B cell (primary cell): ENCODE measurements around the gene CCBE1.

Experiments
- CTCF ChIP-seq: fragments of 200-600 bp; IDR thresholded peaks from one replicate; pipeline ENCODE4 v1.8.0; 2022; ENCODE audit warnings: antibody characterized with exemption, mild to moderate bottlenecking
- EZH2 ChIP-seq: IDR thresholded peaks from 2 replicates; pipeline ENCODE4 v1.6.1; 2012; ENCODE audit warnings: borderline replicate concordance, low read depth, mild to moderate bottlenecking, moderate library complexity, low read length; ENCODE audit not compliant: insufficient read depth, poor library complexity, severe bottlenecking

- TF ChIP-seq CTCF (no peak), EZH2 (no peak)
Measured at GRCh38 chr18:59690186-59690982, 6.8 kb downstream of the CCBE1 start.
